HG03103 (cell line): Measurements from ENCODE around the gene CCDC126.
"Not testable (repeated sequence)": the region's sequence is repeated elsewhere in the genome, so short reads cannot be mapped to it uniquely, and the experiment has no call there.

Experiments used
- ATAC-seq: cut with Tn5 transposase; IDR thresholded peaks from one replicate; pipeline ENCODE4 v1.9.1; 2021; ENCODE audit warnings: low read depth; ENCODE audit not compliant: unreplicated experiment

The CCDC126 gene

GRCh38 chr7:23597094-23598091, at the start of gene CCDC126:
Gene CCDC126 (plus strand): TSS chr7:23597382. CDS start chr7:23611316, 13,934 bp downstream.
- ATAC-seq, result peak; percentile 64

GRCh38 chr7:23547662-23548061, 49.5 kb upstream of the CCDC126 start:
- ATAC-seq, result no peak

GRCh38 chr7:23558303-23558702, 38.9 kb upstream of the CCDC126 start:
- ATAC-seq, result no peak

GRCh38 chr7:23570592-23571200, 26.5 kb upstream of the CCDC126 start:
- peak; percentile 86 for ATAC-seq

GRCh38 chr7:23581975-23582374, 15.2 kb upstream of the CCDC126 start:
- not testable (repeated sequence) for ATAC-seq

- ATAC-seq, result not testable (repeated sequence)
Measured at GRCh38 chr7:23585304-23585703, 11.9 kb upstream of the CCDC126 start.

GRCh38 chr7:23586159-23586558, 11.0 kb upstream of the CCDC126 start:
- no peak for ATAC-seq

GRCh38 chr7:23590529-23590928, 6.7 kb upstream of the CCDC126 start:
- ATAC-seq, result no peak

- ATAC-seq, result no peak
Measured at GRCh38 chr7:23593706-23594105, 3.5 kb upstream of the CCDC126 start.

- ATAC-seq, result peak; percentile 49
Measured at GRCh38 chr7:23594879-23595604, 2.1 kb upstream of the CCDC126 start.

GRCh38 chr7:23598296-23598695, 1.1 kb downstream of the CCDC126 start:
- no peak for ATAC-seq

GRCh38 chr7:23600236-23600635, 3.1 kb downstream of the CCDC126 start:
- no peak for ATAC-seq

- ATAC-seq, result no peak
Measured at GRCh38 chr7:23603632-23604295, 6.6 kb downstream of the CCDC126 start.

GRCh38 chr7:23604296-23604640, 7.1 kb downstream of the CCDC126 start:
- ATAC-seq, result no peak

GRCh38 chr7:23607130-23607529, 9.9 kb downstream of the CCDC126 start:
- ATAC-seq, result no peak

GRCh38 chr7:23607866-23608265, 10.7 kb downstream of the CCDC126 start:
- no peak for ATAC-seq

GRCh38 chr7:23615331-23615730, 18.1 kb downstream of the CCDC126 start:
- no peak for ATAC-seq

GRCh38 chr7:23616593-23616992, 19.4 kb downstream of the CCDC126 start:
- no peak for ATAC-seq

- no peak for ATAC-seq
Measured at GRCh38 chr7:23617482-23617881, 20.3 kb downstream of the CCDC126 start.

GRCh38 chr7:23618241-23618640, 21.1 kb downstream of the CCDC126 start:
- ATAC-seq, result no peak

- no peak for ATAC-seq
Measured at GRCh38 chr7:23619141-23619540, 22.0 kb downstream of the CCDC126 start.
